Hepatocyte (in vitro differentiated cells): ENCODE results near the gene ITFG1. TPM values are rescaled to one million over a fixed set of nuclear protein-coding genes. Genes with fewer than 3 reads are reported as not detected.

Experiments used
- DNase-seq: peaks from one replicate; pipeline ENCODE4 v3.0.0-alpha.2; 2016; ENCODE audit warnings: low spot score
- H2AFZ ChIP-seq: fragments of 200-600 bp; sonication (generic); 2 replicates; pipeline ENCODE4 v1.6.0; 2016; ENCODE audit warnings: antibody characterized with exemption, mild to moderate bottlenecking
- H3K27ac ChIP-seq: fragments of 200-600 bp; sonication (generic); 2 replicates; pipeline ENCODE4 v1.5.1; 2016; ENCODE audit warnings: mild to moderate bottlenecking
- H3K27me3 ChIP-seq: fragments of 200-600 bp; sonication (generic); 2 replicates; pipeline ENCODE4 v1.6.1; 2016
- H3K36me3 ChIP-seq: fragments of 200-600 bp; sonication (generic); replicated peaks from 2 replicates; pipeline ENCODE4 v1.5.1; 2016; ENCODE audit warnings: low read depth; ENCODE audit not compliant: insufficient read depth
- H3K4me1 ChIP-seq: fragments of 200-600 bp; sonication (generic); 2 replicates; pipeline ENCODE4 v1.5.1; 2016; ENCODE audit warnings: mild to moderate bottlenecking, moderate library complexity; ENCODE audit not compliant: insufficient read depth
- H3K4me2 ChIP-seq: fragments of 200-600 bp; sonication (generic); 2 replicates; pipeline ENCODE4 v1.6.0; 2016
- H3K4me3 ChIP-seq: fragments of 200-600 bp; sonication (generic); 2 replicates; pipeline ENCODE4 v1.5.1; 2016; ENCODE audit warnings: mild to moderate bottlenecking
- H3K79me2 ChIP-seq: fragments of 200-600 bp; sonication (generic); 2 replicates; pipeline ENCODE4 v1.6.0; 2017; ENCODE audit warnings: mild to moderate bottlenecking
- H3K9me2 ChIP-seq: fragments of 200-600 bp; sonication (generic); replicated peaks from 2 replicates; pipeline ENCODE4 v1.6.0; 2017; ENCODE audit warnings: mild to moderate bottlenecking; ENCODE audit not compliant: insufficient read depth
- H3K9me3 ChIP-seq: fragments of 200-600 bp; sonication (generic); 2 replicates; pipeline ENCODE4 v1.5.1; 2016; ENCODE audit warnings: low read depth, mild to moderate bottlenecking
- H4K20me1 ChIP-seq: fragments of 200-600 bp; sonication (generic); 2 replicates; pipeline ENCODE4 v1.6.0; 2016; ENCODE audit warnings: mild to moderate bottlenecking; ENCODE audit not compliant: insufficient read depth, poor library complexity, severe bottlenecking
- EZH2 ChIP-seq: fragments of 200-600 bp; sonication (generic); IDR thresholded peaks from 2 replicates; pipeline ENCODE4 v1.6.1; 2016; ENCODE audit warnings: antibody characterized with exemption, mild to moderate bottlenecking, borderline replicate concordance
- EZH2phosphoT487 ChIP-seq: fragments of 200-600 bp; sonication (generic); IDR thresholded peaks from one replicate; pipeline ENCODE4 v1.6.1; 2018; ENCODE audit warnings: antibody characterized with exemption, mild to moderate bottlenecking, low read depth, moderate library complexity; ENCODE audit not compliant: unreplicated experiment, severe bottlenecking
- WGBS: methylation state at CpG from one replicate; pipeline ENCODE4 v1.1.6; 2016; ENCODE audit warnings: low lambda C conversion rate; ENCODE audit errors: missing lambda C conversion rate; 5-methylcytosine and 5-hydroxymethylcytosine counted together
- polyA plus RNA-seq: library from polyadenylated mRNA; unstranded; fragments of >200 nt; fragmentation: Nextera tagmentation; extraction: Ambion mirVana; gene quantifications from 2 replicates; pipeline ENCODE4 v1.2.1, GENCODE V29; 2016
- total RNA-seq: library from RNA; depleted of rRNA; stranded (reverse); fragments of >200 nt; gene quantifications from 2 replicates; pipeline ENCODE4 v1.2.3, GENCODE V29; 2014
- TF ChIP-seq, protein P1 (sequence below): fragments of 200-600 bp; sonication (generic); IDR thresholded peaks from 2 replicates; pipeline ENCODE4 v1.5.1; 2016; ENCODE audit warnings: antibody characterized with exemption, mild to moderate bottlenecking; ENCODE audit not compliant: poor library complexity

The ITFG1 gene
- total and polyA plus RNA-seq, 2 experiments from 2014 or later: 87.8 to 91.4 TPM

- peak overlapping the region; percentile 52 for H3K27ac ChIP-seq
- no peak overlapping the region for H3K4me3 ChIP-seq
- H3K4me2 ChIP-seq: no peak overlapping the region
- H3K4me1 ChIP-seq: no peaks in the 10 kb centered on the region
- no peaks in the 10 kb centered on the region for H3K36me3 ChIP-seq
- peaks cover 11% of the 10 kb centered on the region for H3K79me2 ChIP-seq
- H3K9me2 ChIP-seq: no peaks in the 10 kb centered on the region
- H3K9me3 ChIP-seq: no peaks in the 10 kb centered on the region
- no peak for DNase-seq
- no peaks in the 10 kb centered on the region for H4K20me1 ChIP-seq
- TF ChIP-seq EZH2 (no peak), EZH2phosphoT487 (no peak)
- TF ChIP-seq, protein P1, sequence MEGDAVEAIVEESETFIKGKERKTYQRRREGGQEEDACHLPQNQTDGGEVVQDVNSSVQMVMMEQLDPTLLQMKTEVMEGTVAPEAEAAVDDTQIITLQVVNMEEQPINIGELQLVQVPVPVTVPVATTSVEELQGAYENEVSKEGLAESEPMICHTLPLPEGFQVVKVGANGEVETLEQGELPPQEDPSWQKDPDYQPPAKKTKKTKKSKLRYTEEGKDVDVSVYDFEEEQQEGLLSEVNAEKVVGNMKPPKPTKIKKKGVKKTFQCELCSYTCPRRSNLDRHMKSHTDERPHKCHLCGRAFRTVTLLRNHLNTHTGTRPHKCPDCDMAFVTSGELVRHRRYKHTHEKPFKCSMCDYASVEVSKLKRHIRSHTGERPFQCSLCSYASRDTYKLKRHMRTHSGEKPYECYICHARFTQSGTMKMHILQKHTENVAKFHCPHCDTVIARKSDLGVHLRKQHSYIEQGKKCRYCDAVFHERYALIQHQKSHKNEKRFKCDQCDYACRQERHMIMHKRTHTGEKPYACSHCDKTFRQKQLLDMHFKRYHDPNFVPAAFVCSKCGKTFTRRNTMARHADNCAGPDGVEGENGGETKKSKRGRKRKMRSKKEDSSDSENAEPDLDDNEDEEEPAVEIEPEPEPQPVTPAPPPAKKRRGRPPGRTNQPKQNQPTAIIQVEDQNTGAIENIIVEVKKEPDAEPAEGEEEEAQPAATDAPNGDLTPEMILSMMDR: no peak
- H3K27me3 ChIP-seq: no peaks in the 10 kb centered on the region
- H2AFZ ChIP-seq: no peak overlapping the region
- 82% methylated on average over 2 of the region's 2 CpGs for WGBS
Observed at GRCh38 chr16:47499080-47499699, 38.3 kb upstream of the ITFG1 start.

DNA sequence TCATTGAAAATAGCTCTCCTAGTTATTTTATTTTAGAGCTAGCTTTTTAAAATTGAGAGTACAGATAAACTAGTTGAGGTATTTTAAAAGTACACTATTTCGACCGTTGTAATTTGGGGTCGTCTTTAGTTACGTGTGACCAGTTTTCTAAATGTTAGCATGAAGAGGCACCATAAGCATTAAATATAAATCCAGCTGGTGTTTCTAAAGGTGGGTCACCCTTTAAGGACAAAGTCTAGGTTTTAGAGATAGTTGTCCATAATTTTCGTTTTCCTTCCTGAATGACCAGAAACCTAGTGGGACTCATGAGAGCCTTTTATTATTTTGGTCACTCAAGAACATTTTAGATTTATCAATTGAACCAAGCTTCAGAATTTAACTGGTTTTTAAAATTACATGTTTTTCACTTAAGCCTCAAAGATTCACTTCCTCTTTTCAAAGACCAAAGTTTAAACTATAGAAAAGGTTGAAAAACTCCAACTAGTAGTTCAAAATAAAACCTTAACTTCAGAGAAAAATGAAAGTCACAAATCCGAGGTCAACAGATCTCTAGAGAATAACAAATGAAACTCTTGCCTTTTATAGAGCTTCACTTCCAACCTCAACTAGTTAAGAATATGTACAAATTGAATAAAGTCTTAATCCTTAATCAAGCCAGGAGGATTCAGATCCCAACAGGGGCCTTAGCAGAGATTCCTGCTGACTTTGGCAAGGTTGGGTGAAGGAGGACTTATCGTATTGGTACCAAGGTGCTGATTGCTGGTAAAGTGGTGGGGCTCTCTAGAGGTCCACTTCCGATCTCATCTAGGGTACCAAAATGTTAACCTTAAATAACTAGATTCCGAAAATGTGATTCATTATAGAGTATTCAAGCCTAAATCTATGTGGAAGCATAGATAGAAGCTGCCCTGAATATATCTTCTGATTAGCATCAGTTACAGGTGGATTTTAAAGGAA is 32.8 kb upstream of the ITFG1 start:
- TF ChIP-seq EZH2phosphoT487: no peak
- TF ChIP-seq, protein P1: no peak
- TF ChIP-seq EZH2: no peak
- Histone ChIP-seq H3K9me3 (peaks cover 25% of the 10 kb centered on the region), H4K20me1 (no peaks in the 10 kb centered on the region), H3K9me2 (no peaks in the 10 kb centered on the region), H3K27me3 (no peaks in the 10 kb centered on the region), H2AFZ (no peak overlapping the region), H3K27ac (peak overlapping the region; percentile 6), H3K4me1 (peaks cover 6% of the 10 kb centered on the region), H3K4me3 (no peak overlapping the region), H3K36me3 (no peaks in the 10 kb centered on the region), H3K4me2 (peak overlapping the region; percentile 10), H3K79me2 (peaks cover 29% of the 10 kb centered on the region)
- WGBS: 83% methylated on average over 9 of the region's 9 CpGs
- no peak for DNase-seq

DNA sequence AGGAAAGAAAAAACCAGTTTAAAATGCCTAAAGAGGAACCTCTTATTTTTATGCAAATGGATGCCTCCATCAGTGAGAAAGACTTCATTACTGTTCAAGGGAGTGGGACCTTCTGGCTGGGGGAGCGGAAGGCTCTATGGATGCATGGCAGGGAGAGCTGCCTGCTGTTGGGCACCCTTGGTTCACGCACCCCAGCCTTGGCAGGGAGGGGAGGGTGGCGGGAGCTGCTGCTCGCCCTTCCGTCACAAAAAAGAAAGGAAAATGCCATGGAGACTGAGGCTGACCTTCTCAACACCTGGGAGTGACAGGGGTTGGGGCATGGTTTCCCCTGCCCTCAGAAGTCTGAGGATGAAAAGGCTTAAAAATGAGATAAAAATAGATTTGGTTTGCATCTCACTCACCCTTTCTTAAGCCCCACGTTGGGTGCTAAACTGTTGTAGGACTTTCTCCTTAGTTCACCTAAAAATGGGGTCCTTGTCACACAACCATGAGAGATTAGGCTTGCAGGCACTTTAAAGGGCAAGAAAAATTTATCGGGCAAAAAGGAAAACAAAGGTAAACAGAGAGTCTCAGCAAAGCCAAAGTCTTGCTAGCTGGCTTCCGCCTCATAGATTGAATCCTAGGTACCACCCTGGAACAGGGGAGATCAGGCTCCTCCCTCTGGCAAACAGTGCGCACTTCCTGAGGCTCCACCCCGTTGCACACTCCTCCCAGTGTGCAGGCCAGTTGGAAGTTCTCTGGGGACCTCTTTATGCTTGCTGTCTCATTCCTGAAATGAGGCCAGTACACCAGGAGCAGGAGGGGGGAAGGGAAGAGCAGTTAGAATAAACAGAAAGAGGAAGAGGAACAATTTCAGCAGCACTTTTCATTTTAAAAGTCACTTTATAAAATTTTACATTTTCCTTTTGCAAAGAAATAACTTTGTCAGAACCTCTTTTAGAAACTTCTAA is 31.8 kb upstream of the ITFG1 start:
- Histone ChIP-seq H3K4me3 (no peak overlapping the region), H4K20me1 (no peaks in the 10 kb centered on the region), H3K4me1 (peaks cover 6% of the 10 kb centered on the region), H3K9me2 (no peaks in the 10 kb centered on the region), H3K36me3 (no peaks in the 10 kb centered on the region), H2AFZ (no peak overlapping the region), H3K79me2 (peaks cover 36% of the 10 kb centered on the region), H3K27me3 (no peaks in the 10 kb centered on the region), H3K27ac (peak overlapping the region; percentile 6), H3K9me3 (peaks cover 28% of the 10 kb centered on the region), H3K4me2 (peak overlapping the region; percentile 10)
- DNase-seq: peak; percentile 31
- WGBS: 89% methylated on average over 10 of the region's 10 CpGs
- TF ChIP-seq, protein P1: no peak
- no peak for TF ChIP-seq EZH2
- TF ChIP-seq EZH2phosphoT487: no peak
